Measurements from ENCODE around the gene IQCE. TPM values are rescaled to one million over a fixed set of nuclear protein-coding genes. Genes with fewer than 3 reads are reported as not detected.

Gene IQCE
- total RNA-seq, 1 donor from 2014 or later, result 25.7 TPM

DNA sequence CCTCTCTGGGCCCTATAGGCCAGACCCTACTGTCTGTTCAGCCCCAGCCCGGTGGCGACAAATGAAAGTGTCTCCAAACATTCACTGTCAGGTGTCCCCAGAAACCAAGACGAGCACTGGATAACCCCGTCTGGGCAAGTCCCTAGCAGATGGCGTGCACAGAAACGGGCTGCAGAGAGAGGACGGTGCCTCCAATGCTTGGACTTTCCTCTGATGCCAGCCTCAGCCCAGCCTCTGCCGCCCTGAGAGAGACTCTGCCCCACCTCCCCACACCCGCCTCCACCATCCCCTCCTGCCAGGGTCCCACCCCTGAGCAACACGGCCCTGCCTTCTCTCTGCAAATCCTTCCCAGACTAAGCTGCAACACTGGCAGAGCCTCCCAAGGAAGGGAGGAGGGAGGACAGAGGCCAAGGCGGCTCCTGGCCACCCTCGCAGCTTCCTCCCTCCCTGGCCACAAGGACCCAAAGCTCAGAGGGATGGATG is 46.6 kb upstream of the IQCE start:
- Mint-ChIP-seq H3K4me1 (ENCODE audit: unreplicated experiment) (peaks cover 26% of the 10 kb centered on the region), H3K9me3 (no peaks in the 10 kb centered on the region), H3K36me3 (no peaks in the 10 kb centered on the region), H3K27me3 (no peaks in the 10 kb centered on the region), H3K4me3 (no peak overlapping the region), H3K27ac (peak overlapping the region; percentile 36)
- no peak for DNase-seq (ENCODE audit: extremely low spot score, unreplicated experiment)
- TF ChIP-seq, protein P1, sequence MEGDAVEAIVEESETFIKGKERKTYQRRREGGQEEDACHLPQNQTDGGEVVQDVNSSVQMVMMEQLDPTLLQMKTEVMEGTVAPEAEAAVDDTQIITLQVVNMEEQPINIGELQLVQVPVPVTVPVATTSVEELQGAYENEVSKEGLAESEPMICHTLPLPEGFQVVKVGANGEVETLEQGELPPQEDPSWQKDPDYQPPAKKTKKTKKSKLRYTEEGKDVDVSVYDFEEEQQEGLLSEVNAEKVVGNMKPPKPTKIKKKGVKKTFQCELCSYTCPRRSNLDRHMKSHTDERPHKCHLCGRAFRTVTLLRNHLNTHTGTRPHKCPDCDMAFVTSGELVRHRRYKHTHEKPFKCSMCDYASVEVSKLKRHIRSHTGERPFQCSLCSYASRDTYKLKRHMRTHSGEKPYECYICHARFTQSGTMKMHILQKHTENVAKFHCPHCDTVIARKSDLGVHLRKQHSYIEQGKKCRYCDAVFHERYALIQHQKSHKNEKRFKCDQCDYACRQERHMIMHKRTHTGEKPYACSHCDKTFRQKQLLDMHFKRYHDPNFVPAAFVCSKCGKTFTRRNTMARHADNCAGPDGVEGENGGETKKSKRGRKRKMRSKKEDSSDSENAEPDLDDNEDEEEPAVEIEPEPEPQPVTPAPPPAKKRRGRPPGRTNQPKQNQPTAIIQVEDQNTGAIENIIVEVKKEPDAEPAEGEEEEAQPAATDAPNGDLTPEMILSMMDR (conservative IDR thresholded peaks at IDR 0.05), result no peak

DNA sequence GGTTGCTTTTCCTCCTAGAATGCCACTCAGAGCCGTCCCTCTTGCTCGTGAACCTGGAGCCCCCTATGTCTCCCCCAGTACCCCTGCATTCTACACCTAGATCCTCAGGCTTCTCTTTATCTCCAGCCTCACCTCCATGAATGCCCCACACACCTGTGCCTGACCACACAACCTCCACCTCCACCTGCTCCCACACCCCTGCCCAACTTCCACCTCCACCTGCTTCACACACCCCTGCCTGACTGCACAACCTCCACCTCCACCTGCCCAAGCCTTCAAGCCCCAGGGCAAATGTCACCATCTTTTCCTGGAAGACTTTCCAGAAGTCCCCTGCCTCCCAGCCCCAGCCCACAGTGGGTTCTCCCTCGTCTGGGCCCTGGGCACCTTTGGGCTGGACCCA is 46.1 kb upstream of the IQCE start:
- TF ChIP-seq, protein P1 (conservative IDR thresholded peaks at IDR 0.05), result no peak
- no peak for DNase-seq (ENCODE audit: extremely low spot score, unreplicated experiment)
- H3K27ac Mint-ChIP-seq, result peak overlapping the region; percentile 36
- H3K4me1 Mint-ChIP-seq (ENCODE audit: unreplicated experiment), result peaks cover 27% of the 10 kb centered on the region
- no peak overlapping the region for H3K4me3 Mint-ChIP-seq
- no peaks in the 10 kb centered on the region for H3K36me3 Mint-ChIP-seq
- H3K9me3 Mint-ChIP-seq, result no peaks in the 10 kb centered on the region
- H3K27me3 Mint-ChIP-seq, result peaks cover 3% of the 10 kb centered on the region

DNA sequence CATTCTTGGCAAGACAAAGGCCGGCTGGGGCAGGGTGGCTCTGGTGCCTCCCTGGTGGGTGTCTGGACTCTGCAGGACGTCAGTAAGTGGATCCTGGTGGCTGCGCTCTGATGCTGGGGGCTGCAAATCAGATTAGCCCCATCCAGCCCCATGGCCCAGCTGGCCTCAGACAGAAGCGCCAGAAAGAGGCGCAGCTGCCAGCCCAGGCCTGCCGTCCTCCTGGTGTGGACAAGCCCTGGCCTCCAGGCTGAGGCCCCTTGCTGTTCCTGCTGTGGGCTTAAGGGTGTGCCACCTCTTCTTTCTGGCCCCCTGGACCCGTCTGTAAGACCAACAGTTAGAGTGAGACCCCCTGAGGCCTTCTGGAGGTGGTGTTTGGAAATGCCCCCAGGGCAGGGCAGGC is 45.1 kb upstream of the IQCE start:
- Mint-ChIP-seq H3K4me1 (ENCODE audit: unreplicated experiment) (peaks cover 27% of the 10 kb centered on the region), H3K27me3 (peaks cover 12% of the 10 kb centered on the region), H3K27ac (no peak overlapping the region), H3K9me3 (no peaks in the 10 kb centered on the region), H3K4me3 (no peak overlapping the region), H3K36me3 (no peaks in the 10 kb centered on the region)
- DNase-seq (ENCODE audit: extremely low spot score, unreplicated experiment), result no peak
- TF ChIP-seq, protein P1 (conservative IDR thresholded peaks at IDR 0.05), result no peak

DNA sequence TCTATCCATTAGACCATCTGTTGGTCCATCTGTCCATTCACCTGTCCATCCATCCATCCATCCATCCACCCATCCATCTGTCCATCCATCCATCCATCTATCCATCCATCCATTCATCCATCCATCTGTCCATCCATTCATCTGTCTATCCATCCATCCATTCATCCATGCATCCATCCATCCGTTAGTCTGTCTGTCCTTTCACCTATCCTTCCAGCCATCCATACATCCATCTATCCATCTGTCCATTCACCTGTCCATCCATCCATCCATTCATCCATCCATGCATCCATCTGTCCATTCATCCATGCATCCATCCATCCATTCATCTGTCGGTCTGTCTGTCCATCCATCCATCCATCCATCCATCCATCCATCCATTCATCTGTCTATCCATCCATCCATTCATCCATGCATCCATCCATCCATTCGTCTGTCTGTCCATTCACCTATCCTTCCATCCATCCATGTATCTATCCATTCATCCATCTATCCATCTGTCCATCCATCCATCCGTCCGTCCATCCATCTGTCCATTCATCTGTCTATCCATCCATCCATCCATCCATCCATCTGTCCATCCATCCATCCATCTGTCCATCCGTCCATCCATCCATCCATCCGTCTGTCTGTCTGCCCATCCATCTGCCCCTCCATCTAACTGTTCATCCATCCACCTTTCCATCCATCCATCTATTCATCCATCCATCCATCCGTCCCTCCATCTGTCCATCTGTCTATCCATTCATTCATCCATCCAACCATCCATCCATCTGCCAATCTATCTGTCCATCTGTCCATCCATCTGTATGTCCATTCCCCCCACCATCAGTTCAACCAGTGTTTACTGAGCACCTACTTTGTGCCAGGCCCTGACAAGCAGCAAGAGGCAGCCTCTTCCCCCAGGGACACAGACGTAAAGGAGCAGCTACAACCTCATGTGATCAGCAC is 44.0 kb upstream of the IQCE start:
- Mint-ChIP-seq H3K36me3 (no peaks in the 10 kb centered on the region), H3K9me3 (no peaks in the 10 kb centered on the region), H3K27ac (no peak overlapping the region), H3K4me3 (no peak overlapping the region), H3K4me1 (ENCODE audit: unreplicated experiment) (peaks cover 21% of the 10 kb centered on the region), H3K27me3 (peaks cover 12% of the 10 kb centered on the region)
- TF ChIP-seq, protein P1 (conservative IDR thresholded peaks at IDR 0.05), result no peak
- DNase-seq (ENCODE audit: extremely low spot score, unreplicated experiment), result no peak

DNA sequence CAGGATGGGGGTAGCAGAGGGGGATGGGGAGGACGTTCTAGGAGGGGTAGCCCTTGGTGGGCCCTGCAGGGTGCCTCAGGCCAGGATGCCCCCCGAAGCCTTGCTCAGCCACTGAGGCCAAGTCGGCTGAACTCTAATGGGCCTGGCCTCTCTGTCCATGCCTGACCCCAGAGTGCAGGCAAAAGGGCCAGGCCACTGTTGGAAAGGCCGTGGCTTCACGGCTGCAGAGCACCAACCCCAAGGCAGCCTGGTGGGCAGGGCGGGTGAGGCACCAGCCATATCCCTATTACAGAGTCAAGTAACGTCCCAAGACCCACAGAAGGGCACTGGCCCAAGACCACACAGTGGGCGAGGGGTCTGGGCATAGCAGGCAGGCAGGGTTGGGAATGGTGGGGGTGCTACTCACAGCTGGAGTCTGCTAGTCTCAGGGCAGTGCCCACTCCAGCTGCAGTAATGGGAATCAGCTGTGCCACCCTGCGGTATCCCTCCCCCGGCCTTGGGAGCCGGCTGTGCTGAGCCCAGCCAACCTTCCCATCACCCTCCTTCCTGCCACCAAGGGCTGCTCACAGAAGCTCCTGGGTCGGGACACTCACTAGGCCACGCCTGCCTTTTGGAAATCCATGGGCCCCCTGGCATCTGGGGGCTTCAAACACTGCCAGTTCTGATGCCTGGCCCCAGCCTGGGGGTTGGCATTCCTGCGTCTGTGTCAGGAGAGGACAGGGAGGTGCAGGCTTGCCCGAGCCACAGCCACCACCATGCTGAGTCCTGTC is 43.2 kb upstream of the IQCE start:
- Mint-ChIP-seq H3K27me3 (peaks cover 17% of the 10 kb centered on the region), H3K36me3 (no peaks in the 10 kb centered on the region), H3K4me1 (ENCODE audit: unreplicated experiment) (peaks cover 22% of the 10 kb centered on the region), H3K4me3 (no peak overlapping the region), H3K27ac (no peak overlapping the region), H3K9me3 (no peaks in the 10 kb centered on the region)
- TF ChIP-seq, protein P1 (conservative IDR thresholded peaks at IDR 0.05), result no peak
- no peak for DNase-seq (ENCODE audit: extremely low spot score, unreplicated experiment)
